ENCODE measurements around the gene TPST1. TPM values are rescaled to one million over a fixed set of nuclear protein-coding genes. Genes with fewer than 3 reads are reported as not detected.

The TPST1 gene
- total RNA-seq, 1 donor from 2014 or later, result 21.9 TPM

DNA sequence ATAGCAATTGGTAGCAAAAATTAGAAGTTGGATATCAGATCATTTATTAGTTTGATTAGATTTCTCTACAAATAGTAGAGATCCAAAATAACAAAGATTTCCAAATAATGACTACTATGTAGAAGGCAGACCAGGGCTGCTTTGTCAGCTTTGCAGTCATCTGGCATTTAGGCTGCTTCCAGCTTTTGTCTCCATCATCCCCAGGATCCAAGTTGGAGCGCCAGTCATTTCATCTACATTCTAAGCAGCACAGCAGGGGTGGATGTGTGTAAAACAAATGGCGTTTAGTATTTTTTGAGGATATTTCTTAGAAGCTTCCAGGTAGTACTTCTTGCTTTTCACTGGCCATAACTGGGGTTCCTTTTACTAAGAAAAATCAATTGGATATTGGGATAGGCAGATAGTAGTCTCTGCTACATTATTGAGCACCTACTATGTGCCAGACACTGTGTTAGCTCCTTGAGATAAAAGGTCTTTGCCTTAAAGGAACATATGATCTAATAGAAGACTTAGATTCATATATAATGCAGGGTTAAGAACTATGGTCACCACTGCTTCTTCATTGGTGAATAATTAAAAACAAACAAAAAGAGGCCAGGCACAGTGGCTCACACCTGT lies 41.5 kb downstream of the TPST1 start:
- no peaks in the 10 kb centered on the region for H3K9me3 Mint-ChIP-seq
- H3K4me3 Mint-ChIP-seq, result no peak overlapping the region
- DNase-seq (ENCODE audit: low read depth, low spot score), result no peak
- no peaks in the 10 kb centered on the region for H3K36me3 Mint-ChIP-seq (ENCODE audit: low read depth)
- no peak overlapping the region for H3K27ac Mint-ChIP-seq (ENCODE audit: unreplicated experiment)
- TF ChIP-seq, protein P1, sequence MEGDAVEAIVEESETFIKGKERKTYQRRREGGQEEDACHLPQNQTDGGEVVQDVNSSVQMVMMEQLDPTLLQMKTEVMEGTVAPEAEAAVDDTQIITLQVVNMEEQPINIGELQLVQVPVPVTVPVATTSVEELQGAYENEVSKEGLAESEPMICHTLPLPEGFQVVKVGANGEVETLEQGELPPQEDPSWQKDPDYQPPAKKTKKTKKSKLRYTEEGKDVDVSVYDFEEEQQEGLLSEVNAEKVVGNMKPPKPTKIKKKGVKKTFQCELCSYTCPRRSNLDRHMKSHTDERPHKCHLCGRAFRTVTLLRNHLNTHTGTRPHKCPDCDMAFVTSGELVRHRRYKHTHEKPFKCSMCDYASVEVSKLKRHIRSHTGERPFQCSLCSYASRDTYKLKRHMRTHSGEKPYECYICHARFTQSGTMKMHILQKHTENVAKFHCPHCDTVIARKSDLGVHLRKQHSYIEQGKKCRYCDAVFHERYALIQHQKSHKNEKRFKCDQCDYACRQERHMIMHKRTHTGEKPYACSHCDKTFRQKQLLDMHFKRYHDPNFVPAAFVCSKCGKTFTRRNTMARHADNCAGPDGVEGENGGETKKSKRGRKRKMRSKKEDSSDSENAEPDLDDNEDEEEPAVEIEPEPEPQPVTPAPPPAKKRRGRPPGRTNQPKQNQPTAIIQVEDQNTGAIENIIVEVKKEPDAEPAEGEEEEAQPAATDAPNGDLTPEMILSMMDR (conservative IDR thresholded peaks at IDR 0.05), result no peak
- H3K4me1 Mint-ChIP-seq, result peaks cover 5% of the 10 kb centered on the region
- no peaks in the 10 kb centered on the region for H3K27me3 Mint-ChIP-seq (ENCODE audit: low read depth)

DNA sequence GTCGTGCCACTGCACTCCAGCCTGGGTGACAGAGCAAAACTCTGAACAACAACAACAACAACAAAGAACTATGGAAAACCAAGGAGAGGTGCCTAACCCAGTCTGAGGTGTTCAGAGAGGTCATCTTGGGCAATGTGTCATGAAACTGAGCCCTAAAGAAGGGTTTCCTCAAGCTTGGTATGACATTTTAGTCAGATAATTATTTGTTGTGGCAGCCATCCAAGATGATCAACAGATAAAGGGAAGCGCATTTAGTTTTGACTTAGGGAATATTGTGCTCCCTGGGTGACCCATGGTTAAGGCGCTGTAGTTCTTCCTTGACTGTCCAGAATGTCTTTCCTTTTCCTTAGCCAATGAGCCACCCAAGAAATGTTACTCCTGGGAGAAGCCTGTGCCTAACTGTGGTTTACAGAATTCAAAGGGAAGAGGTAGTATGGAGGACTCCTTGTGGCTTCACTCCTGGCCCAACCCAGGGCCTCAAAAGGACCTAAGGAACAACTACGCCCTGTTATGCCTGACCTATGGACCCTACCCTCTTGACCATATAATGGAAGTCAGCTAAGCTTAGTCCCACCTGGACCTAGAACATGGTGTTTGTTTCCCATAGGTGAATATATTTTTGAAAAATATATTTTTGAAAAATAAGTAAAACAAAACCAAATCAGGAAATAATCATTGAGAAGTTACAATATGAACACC lies 42.4 kb downstream of the TPST1 start:
- peaks cover 5% of the 10 kb centered on the region for H3K4me1 Mint-ChIP-seq
- TF ChIP-seq, protein P1 (conservative IDR thresholded peaks at IDR 0.05), result no peak
- no peak overlapping the region for H3K4me3 Mint-ChIP-seq
- no peak overlapping the region for H3K27ac Mint-ChIP-seq (ENCODE audit: unreplicated experiment)
- no peaks in the 10 kb centered on the region for H3K9me3 Mint-ChIP-seq
- no peak for DNase-seq (ENCODE audit: low read depth, low spot score)
- H3K36me3 Mint-ChIP-seq (ENCODE audit: low read depth), result no peaks in the 10 kb centered on the region
- H3K27me3 Mint-ChIP-seq (ENCODE audit: low read depth), result no peaks in the 10 kb centered on the region

DNA sequence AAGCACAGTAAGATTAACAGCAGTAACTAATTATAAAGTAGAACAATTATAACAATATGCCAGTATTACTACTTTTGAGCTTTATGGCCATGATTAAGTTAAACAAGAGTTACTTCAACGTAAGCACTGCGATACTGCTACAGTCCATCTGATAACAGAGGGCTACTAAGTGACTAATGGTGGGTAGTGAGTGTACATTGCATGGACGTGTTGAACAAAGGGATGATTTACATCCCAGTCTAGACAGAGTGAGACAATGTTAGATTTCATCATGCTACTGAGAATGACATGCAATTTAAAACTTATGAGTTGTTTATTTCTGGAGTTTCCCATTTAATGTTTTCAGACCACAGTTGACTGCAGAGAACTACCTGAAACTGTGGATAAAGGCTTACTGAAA lies 45.6 kb downstream of the TPST1 start:
- no peak for DNase-seq (ENCODE audit: low read depth, low spot score)
- H3K9me3 Mint-ChIP-seq, result no peaks in the 10 kb centered on the region
- TF ChIP-seq, protein P1 (conservative IDR thresholded peaks at IDR 0.05), result no peak
- H3K4me3 Mint-ChIP-seq, result no peak overlapping the region
- peaks cover 10% of the 10 kb centered on the region for H3K4me1 Mint-ChIP-seq
- H3K27ac Mint-ChIP-seq (ENCODE audit: unreplicated experiment), result no peak overlapping the region
- H3K27me3 Mint-ChIP-seq (ENCODE audit: low read depth), result no peaks in the 10 kb centered on the region
- no peaks in the 10 kb centered on the region for H3K36me3 Mint-ChIP-seq (ENCODE audit: low read depth)

DNA sequence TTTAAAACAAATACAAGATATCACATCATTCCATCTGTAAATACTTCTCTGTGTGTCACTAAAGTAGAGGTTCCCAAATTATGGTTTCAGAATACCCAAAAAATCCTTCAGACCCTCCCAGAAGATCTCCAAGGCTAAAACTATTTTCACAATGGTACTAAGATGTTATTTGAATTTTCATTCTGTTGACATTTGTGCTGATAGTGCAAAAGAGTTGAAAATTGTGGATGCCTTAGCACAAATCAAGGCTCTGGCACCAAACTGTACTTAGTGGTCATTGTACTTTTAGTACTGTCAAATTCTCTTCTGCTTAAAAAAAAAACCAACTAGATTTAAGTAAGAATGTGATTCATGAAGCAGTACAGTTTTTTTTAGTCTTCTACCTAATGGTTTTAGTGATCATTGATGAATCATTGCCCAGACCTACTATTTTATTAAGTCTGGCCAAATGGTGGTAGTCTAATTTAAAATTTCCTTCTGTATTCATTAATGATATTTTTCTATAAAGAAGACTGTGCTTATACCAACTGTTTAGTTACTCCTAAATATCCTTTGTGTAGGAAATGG lies 50.5 kb downstream of the TPST1 start:
- Mint-ChIP-seq H3K9me3 (no peaks in the 10 kb centered on the region), H3K4me3 (no peak overlapping the region), H3K4me1 (peaks cover 23% of the 10 kb centered on the region), H3K36me3 (ENCODE audit: low read depth) (no peaks in the 10 kb centered on the region), H3K27ac (ENCODE audit: unreplicated experiment) (no peak overlapping the region), H3K27me3 (ENCODE audit: low read depth) (no peaks in the 10 kb centered on the region)
- no peak for DNase-seq (ENCODE audit: low read depth, low spot score)
- TF ChIP-seq, protein P1 (conservative IDR thresholded peaks at IDR 0.05), result no peak

DNA sequence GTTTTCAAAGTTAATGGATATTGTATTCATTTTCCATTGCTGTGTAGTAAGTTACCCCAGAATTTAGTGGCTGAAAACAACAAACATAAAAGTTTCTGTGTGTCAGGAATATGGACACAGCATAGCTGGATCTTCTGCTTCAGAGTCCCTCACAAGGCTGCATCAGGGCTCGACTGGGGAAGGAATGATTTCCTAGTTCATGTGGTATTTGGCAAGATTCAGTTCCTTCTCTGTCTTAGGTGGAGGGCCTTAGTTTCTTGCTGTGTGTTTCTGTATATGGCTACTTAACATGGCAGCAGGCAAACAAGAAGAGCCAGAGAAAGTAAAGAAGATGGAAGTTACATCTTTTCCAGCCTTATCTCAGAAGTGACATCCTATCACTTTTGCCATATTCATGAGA lies 51.1 kb downstream of the TPST1 start:
- peaks cover 23% of the 10 kb centered on the region for H3K4me1 Mint-ChIP-seq

More for the DNA sequence above, 51.1 kb downstream of the TPST1 start:
- Mint-ChIP-seq H3K4me3 (no peak overlapping the region), H3K27me3 (ENCODE audit: low read depth) (no peaks in the 10 kb centered on the region), H3K27ac (ENCODE audit: unreplicated experiment) (no peak overlapping the region), H3K36me3 (ENCODE audit: low read depth) (no peaks in the 10 kb centered on the region), H3K9me3 (no peaks in the 10 kb centered on the region)
- DNase-seq (ENCODE audit: low read depth, low spot score), result no peak
- TF ChIP-seq, protein P1 (conservative IDR thresholded peaks at IDR 0.05), result no peak

All from neural crest cell (in vitro differentiated cells).